D721Med (cell line): ENCODE results near the gene SLC8B1.

Source experiments
- DNase-seq: peaks from one replicate; pipeline ENCODE4 v3.0.0; 2011; ENCODE audit warnings: low spot score; ENCODE audit not compliant: insufficient read length
- FAIRE-seq: peaks from 2 replicates; lab custom pipeline; 2011; peaks lifted over from hg19 to GRCh38; lab: Jason Lieb, UNC
- CTCF ChIP-seq: IDR thresholded peaks from 2 replicates; pipeline ENCODE4 v1.5.1; 2012; ENCODE audit warnings: mild to moderate bottlenecking, control low read depth; ENCODE audit not compliant: insufficient read depth; ENCODE audit errors: missing control alignments

SLC8B1 gene

GRCh38 chr12:113292091-113292490 lies 42.8 kb downstream of the SLC8B1 start:
- no peak for FAIRE-seq
- no peak for TF ChIP-seq CTCF
- DNase-seq, result no peak

GRCh38 chr12:113291586-113291985 lies 43.3 kb downstream of the SLC8B1 start:
- TF ChIP-seq CTCF, result no peak
- DNase-seq (no peak), FAIRE-seq (no peak)

- TF ChIP-seq CTCF, result no peak
- DNase-seq, result no peak
- FAIRE-seq, result no peak
These were observed 44.4 kb downstream of the SLC8B1 start for GRCh38 chr12:113290506-113290905.

- FAIRE-seq (no peak), DNase-seq (no peak)
These were observed 45.5 kb downstream of the SLC8B1 start for GRCh38 chr12:113289361-113289760.

GRCh38 chr12:113287899-113288282 lies 47.0 kb downstream of the SLC8B1 start:
- DNase-seq (no peak), FAIRE-seq (no peak)
- no peak for TF ChIP-seq CTCF

More at GRCh38 chr12:113289361-113289760, 45.5 kb downstream of the SLC8B1 start:
- TF ChIP-seq CTCF, result no peak

- FAIRE-seq (no peak), DNase-seq (no peak)
- no peak for TF ChIP-seq CTCF
These were observed 47.6 kb downstream of the SLC8B1 start for GRCh38 chr12:113287146-113287898.

GRCh38 chr12:113286712-113287111 lies 48.2 kb downstream of the SLC8B1 start:
- DNase-seq, result no peak
- FAIRE-seq, result no peak
- no peak for TF ChIP-seq CTCF
